GM18519 (cell line): ENCODE measurements around the gene TYK2.

Experiments
- ATAC-seq: cut with Tn5 transposase; IDR thresholded peaks from one replicate; pipeline ENCODE4 v1.9.1; 2021; ENCODE audit warnings: mild to moderate bottlenecking, moderate library complexity; ENCODE audit not compliant: unreplicated experiment, low FRiP score

TYK2 gene

DNA sequence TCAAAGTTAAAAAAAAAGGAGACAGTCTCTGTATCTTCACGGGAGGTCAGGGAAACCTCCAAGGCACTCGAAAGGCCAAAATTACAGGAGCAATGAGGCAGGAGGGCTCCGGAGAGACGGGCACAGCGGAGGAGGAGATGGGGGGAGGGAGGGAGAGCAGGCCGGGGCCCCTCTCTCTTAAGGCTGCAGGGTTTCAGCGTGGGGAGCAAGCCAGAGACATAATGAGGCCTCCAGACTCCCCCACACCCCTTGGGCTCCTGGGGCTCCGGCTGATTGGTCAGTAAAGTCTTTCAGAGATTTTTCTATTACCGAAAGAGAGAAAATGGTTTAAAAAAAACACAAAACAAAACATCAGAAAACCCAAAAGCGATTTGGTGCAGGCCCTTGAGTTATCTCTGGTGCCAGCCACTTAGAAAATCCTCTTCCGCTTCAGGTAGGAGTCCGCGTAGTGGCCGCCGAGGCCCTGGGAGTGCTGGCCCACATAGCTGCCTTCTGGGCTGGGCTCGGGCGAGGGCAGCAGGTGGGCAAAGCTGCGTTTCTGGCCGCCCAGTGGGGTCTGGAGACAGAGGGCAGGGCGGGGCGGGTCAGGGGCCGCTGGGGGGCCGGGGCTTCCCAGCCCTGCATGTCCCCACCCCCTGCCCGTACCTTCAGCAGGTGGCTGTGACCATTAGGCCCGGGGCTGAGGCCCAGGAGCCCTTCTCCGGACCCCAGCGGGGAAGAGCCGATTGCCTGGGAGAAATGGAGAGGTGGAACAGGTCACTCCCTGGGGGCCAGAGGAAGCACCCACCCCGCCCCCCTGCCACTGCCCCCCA, 63.1 kb downstream of the TYK2 start:
- ATAC-seq = no peak

DNA sequence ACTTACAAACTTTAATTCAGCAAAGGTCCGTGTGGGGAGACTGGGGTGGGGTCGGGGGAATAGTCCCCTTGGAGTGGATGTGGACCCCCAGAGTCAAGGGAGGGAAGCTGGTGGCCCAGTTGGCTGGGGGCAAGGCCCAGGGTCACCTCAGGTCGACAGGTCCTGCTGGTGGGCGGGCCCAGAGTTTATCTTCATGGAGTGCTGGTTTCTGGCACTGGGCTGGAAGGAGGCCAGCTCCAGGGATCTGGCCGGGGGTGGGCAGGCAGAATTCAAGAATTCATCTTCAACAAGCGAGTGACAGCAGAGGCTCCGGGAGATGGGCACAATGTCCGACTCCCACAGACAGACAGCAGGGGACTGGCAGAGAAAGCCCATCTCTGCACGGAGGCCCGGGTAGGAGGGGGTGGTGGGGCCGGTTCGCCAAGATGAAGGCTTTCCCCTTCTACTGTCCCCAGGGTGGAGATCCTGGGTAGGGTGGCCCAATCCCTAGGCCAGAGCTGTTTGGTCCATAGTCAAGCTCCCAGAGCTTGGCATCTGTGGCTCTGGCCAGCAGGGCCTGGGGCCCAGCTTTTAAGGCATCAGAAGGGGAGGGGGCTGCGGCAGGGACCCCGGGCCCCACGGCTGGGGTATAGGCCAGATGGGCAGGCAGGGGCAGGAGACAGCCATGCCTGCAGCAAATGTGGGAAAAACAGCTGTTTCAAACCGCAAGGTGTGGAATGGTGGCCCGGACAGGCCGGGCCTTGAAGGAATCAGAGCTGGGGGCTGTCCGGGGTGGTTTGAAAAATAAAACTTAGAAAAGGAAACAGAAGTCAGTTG, 63.9 kb downstream of the TYK2 start:
- ATAC-seq = no peak

DNA sequence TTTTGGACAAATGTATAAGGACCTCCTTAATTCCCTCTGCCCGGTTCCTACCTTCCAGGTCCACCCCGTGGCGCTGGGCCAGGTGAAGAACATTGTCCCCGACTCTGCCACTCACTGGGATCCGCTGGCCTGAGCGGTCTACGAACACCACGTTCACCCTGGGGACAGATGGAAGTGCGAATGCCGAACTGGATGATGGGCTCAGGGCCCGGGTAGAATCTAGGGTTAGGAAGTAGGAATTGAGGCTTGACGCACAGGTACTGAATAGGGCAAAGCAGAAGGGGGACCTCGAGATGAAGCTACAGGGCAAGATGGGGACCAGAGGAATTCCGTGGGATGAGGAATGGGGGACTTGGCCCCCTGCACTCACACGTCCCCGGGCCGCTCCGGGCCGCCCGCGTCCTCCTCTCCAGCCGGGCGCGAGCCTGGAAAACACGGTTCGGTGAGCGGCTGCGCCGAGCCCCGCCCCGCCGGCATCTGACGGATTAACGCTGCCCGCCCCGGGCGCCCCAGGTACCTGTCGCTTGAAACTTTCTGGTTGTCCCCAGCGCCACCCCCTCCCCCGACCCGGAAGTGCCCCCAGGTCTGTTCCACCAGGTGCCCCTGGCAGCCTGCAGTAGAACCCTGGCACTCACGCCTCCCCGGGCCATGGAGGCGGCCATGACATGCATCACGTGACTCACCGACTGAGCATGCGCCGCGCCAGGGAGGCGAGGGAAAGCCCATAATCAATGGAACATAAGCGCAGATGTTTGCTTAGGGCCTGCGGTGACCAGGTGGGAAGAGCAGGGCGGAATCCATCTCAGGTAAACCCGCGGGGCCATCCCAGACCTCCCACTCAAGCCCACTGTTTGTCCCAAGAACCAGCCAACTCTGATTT, 64.8 kb downstream of the TYK2 start, which contains the start of gene FDX2:
Gene FDX2 (minus strand): TSS at position 681 of the 880 bp plus-strand sequence. CDS start 19 bp downstream, at position 662.
- no peak for ATAC-seq

DNA sequence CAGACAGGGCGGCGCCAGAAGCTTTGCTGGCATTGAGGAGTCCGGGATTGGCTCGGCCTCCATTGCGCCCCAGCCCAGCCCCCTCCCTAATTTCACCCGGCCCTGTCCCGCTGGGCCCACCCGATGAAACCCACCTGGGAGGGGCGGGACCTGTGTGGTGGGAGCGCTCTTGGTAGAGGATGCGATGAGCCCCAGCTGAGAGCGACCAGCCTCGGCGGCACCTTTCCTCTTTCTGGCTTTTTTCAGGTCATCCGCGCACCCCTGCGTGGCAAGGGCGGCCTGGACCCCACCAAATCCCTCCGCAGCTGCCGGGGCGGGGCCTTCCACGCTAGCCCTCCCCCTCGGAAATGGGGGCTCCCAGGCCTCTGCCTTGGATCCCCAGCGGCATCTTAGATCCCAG, 70.9 kb downstream of the TYK2 start, which contains the start of gene ZGLP1:
Gene ZGLP1 (minus strand): TSS at position 393 of the 400 bp plus-strand sequence.
- no peak for ATAC-seq

DNA sequence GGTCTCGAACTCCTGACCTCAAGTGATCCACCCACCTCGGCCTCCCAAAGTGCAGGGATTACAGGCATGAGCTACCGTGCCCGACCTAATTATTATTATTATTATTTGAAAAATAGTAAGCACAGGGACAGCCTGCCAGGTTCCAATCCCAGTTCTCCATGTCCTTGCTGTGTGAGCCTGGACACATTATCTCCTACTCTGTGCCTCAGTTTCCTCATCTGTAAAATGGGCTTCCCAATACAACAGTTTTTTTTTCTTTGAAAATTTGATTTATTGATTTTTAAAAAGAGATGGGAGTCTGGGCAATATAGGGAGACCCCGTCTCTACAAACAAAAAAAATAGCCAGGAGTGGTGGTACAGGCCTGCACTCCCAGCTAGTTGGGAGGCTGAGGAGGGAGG, 74.0 kb downstream of the TYK2 start:
- ATAC-seq = no peak

DNA sequence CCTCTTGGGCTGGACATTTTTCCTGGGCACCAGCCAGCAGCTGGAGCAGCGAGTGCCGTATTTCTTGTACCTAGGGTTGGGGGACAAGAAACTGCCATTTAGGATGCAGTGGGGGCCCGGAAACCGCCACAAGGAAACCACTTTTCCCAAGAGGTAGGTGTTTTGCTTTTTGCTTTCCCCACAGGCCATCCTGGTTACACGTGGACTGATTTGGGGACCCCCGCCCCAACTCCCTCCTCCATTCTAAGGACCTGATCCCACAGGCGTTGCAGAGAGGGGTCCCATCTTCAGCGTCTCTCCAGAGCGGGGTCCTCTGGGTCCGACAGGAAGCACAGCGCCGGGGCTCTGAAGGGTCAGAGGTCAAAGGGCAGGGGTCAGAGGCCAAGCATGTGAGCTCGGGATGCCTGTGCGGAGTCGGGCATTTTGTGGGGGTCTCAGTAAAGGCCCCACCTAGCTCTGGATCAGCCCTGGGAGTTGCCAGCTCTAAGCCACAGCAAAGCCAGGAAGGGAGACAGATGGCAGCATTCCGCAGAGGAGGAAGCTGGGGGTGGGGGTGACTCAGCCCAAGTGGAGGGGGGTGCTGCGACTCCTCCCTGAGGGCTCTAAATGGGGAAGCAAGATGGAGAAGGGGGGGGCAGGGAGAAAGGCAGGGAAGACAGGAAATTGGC, 75.1 kb downstream of the TYK2 start:
- ATAC-seq = no peak
